ENCODE measurements around the gene BAZ2B. TPM values are rescaled to one million over a fixed set of nuclear protein-coding genes. Genes with fewer than 3 reads are reported as not detected.
A peak's percentile ranks its signal among the peaks of the same experiment; 100 is the strongest.

The BAZ2B gene
- total and polyA plus RNA-seq, 2 donors (not counting 3 experiments of a cell fraction or from before 2014, with no cell fraction given), result 22.1 to 73.8 TPM

DNA sequence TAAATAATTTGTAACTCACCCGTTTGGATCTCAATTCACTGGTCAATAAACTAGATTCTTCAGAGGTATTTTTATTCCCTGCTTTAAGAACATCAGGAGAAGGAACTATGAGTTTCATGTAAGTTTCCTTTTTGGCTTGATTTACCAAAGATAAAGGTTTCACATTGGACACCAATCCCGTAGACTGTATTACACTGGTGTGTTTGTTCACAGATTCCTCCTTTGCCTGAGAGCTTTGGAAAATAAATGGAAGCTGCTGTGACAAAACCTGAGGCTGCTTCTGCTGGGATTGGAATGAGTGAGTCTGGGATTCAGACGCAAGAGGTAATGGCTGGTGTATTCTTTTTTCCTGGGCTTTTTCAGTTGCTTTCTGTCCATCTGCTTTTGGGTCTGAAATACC, 178.1 kb downstream of the BAZ2B start:
- intact Hi-C loops (cut with micrococcal nuclease), result no loop called here
- no peaks in the 10 kb centered on the region for H3K27me3 ChIP-seq (ENCODE audit: control insufficient read depth in 2 of 2, insufficient read depth in 2 of 2, low read length in 2 of 2)
- BruUV-seq (replicated peaks), result no TSS peak

DNA sequence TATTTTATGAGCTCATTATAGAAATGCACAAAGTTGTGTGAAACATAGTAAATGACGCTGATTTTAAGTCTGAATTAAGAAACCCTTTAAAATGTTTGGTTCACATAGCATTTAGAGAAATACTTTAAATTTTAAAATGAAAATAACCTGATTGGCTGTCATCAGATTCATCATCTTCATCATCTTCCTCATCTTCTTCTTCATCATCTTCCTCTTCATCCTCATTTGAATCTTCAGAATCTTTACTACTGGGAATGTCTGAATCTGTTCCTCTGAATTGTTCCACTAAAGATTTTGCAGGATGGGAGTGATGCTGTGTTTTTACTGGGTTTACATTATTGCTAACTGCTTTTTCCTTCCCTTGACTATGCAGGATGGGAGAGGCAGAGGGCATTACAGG, 183.7 kb downstream of the BAZ2B start:
- Histone ChIP-seq H3K27me3 (ENCODE audit: control insufficient read depth in 2 of 2, insufficient read depth in 2 of 2, low read length in 2 of 2) (no peaks in the 10 kb centered on the region), H3K9me1 (replicated peaks; ENCODE audit: control insufficient read depth, extremely low read depth, insufficient read depth, low read length) (no peaks in the 10 kb centered on the region), H3K36me3 (ENCODE audit: control insufficient read depth in 2 of 2, extremely low read depth in 1 of 2, insufficient read depth in 2 of 2, low read length in 2 of 2) (peaks cover 0 to 15% of the 10 kb centered on the region in 2 experiments), H3K4me3 (replicated peaks in 1 of 3; ENCODE audit: insufficient read depth in 1 of 3, low read depth in 1 of 3, low read length in 3 of 3) (no peak overlapping the region), H4K20me1 (replicated peaks; ENCODE audit: control insufficient read depth, extremely low read depth, insufficient read depth, low read length) (no peaks in the 10 kb centered on the region), H3K4me1 (ENCODE audit: control insufficient read depth, extremely low read depth, insufficient read depth, low read length) (peaks cover 6% of the 10 kb centered on the region), H2AFZ (ENCODE audit: low read depth, low read length) (no peak overlapping the region), H3K9me3 (replicated peaks; ENCODE audit: control insufficient read depth, insufficient read depth, low read length) (no peaks in the 10 kb centered on the region), H3K9ac (replicated peaks; ENCODE audit: extremely low read depth, insufficient read depth, low read length) (no peak overlapping the region), H3K4me2 (ENCODE audit: insufficient read depth, low read length) (no peak overlapping the region), H3K27ac (ENCODE audit: insufficient read depth, low read depth, low read length) (no peak overlapping the region), H3K79me2 (ENCODE audit: control insufficient read depth, insufficient read depth, low read length) (no peaks in the 10 kb centered on the region)
- TF ChIP-seq GATA2 (IDR thresholded peaks at IDR 0.05; ENCODE audit: insufficient read depth, insufficient read length, low read depth, low read length) (no peak), POLR2A (IDR thresholded peaks at IDR 0.05; ENCODE audit: low read depth, low read length) (no peak), FOS (IDR thresholded peaks at IDR 0.05; ENCODE audit: borderline replicate concordance, insufficient read depth, low read length) (no peak), JUN (IDR thresholded peaks at IDR 0.05; ENCODE audit: borderline replicate concordance, insufficient read depth, insufficient read length, low read depth) (no peak), MYC (IDR thresholded peaks at IDR 0.05; ENCODE audit: low read depth, low read length) (no peak), POLR2AphosphoS5 (IDR thresholded peaks at IDR 0.05; ENCODE audit: insufficient read depth, low read depth, low read length) (no peak), CTCF (IDR thresholded peaks at IDR 0.05; ENCODE audit: extremely low read depth in 1 of 2, insufficient read depth in 1 of 2, low read depth in 1 of 2, low read length in 2 of 2) (no peak), EZH2 (IDR thresholded peaks at IDR 0.05; ENCODE audit: borderline replicate concordance, low read depth, low read length, severe bottlenecking) (no peak)
- TF ChIP-seq, protein P1, sequence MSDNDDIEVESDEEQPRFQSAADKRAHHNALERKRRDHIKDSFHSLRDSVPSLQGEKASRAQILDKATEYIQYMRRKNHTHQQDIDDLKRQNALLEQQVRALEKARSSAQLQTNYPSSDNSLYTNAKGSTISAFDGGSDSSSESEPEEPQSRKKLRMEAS (IDR thresholded peaks at IDR 0.05; ENCODE audit: insufficient read depth, insufficient read length), result no peak
- no peak for FAIRE-seq
- DNase-seq (ENCODE audit: low read depth, low spot score), result no peak
- ChIA-PET CTCF (interaction anchor here (1.6 to 2.4 kb wide), 2 partner anchors 9 to 14 kb away, joined by 3 to 6 read pairs; no protein-coding TSS in a partner anchor), POLR2A (no interaction called here)
- intact Hi-C loops (cut with micrococcal nuclease) (no loop called here), dilution Hi-C loops (cut with MboI; ENCODE audit: extremely low pct_ligation_motif_present, low sequenced_read_pairs) (no loop called here)
- no TSS peak for BruUV-seq (replicated peaks)

More for the DNA sequence above, 178.1 kb downstream of the BAZ2B start:
- no peak overlapping the region for H3K27ac ChIP-seq (ENCODE audit: insufficient read depth, low read depth, low read length)
- no peak overlapping the region for H2AFZ ChIP-seq (ENCODE audit: low read depth, low read length)
- dilution Hi-C loops (cut with MboI; ENCODE audit: extremely low pct_ligation_motif_present, low sequenced_read_pairs), result no loop called here
- H3K79me2 ChIP-seq (ENCODE audit: control insufficient read depth, insufficient read depth, low read length), result no peaks in the 10 kb centered on the region
- H3K4me2 ChIP-seq (ENCODE audit: insufficient read depth, low read length), result no peak overlapping the region
- FAIRE-seq, result no peak
- H3K9me3 ChIP-seq (replicated peaks; ENCODE audit: control insufficient read depth, insufficient read depth, low read length), result no peaks in the 10 kb centered on the region
- no peaks in the 10 kb centered on the region for H3K4me1 ChIP-seq (ENCODE audit: control insufficient read depth, extremely low read depth, insufficient read depth, low read length)
- no peaks in the 10 kb centered on the region for H4K20me1 ChIP-seq (replicated peaks; ENCODE audit: control insufficient read depth, extremely low read depth, insufficient read depth, low read length)
- no peak overlapping the region for H3K4me3 ChIP-seq (replicated peaks in 1 of 3; ENCODE audit: insufficient read depth in 1 of 3, low read depth in 1 of 3, low read length in 3 of 3)
- H3K9me1 ChIP-seq (replicated peaks; ENCODE audit: control insufficient read depth, extremely low read depth, insufficient read depth, low read length), result no peaks in the 10 kb centered on the region
- TF ChIP-seq FOS (IDR thresholded peaks at IDR 0.05; ENCODE audit: borderline replicate concordance, insufficient read depth, low read length) (no peak), EZH2 (IDR thresholded peaks at IDR 0.05; ENCODE audit: borderline replicate concordance, low read depth, low read length, severe bottlenecking) (no peak), MYC (IDR thresholded peaks at IDR 0.05; ENCODE audit: low read depth, low read length) (no peak)
- ChIA-PET CTCF (no interaction called here), POLR2A (no interaction called here)
- H3K36me3 ChIP-seq (ENCODE audit: control insufficient read depth in 2 of 2, extremely low read depth in 1 of 2, insufficient read depth in 2 of 2, low read length in 2 of 2), result peaks cover 2 to 4% of the 10 kb centered on the region in 2 experiments
- H3K9ac ChIP-seq (replicated peaks; ENCODE audit: extremely low read depth, insufficient read depth, low read length), result no peak overlapping the region
- peak; percentile 29 for DNase-seq (ENCODE audit: low read depth, low spot score)

Data from endothelial cell of umbilical vein (primary cell).